Measurements from ENCODE around the gene PEAK3. TPM values are rescaled to one million over a fixed set of nuclear protein-coding genes. Genes with fewer than 3 reads are reported as not detected.

Gene PEAK3
- total RNA-seq, 2 donors from 2014 or later, result 0.66 to 0.78 TPM

DNA sequence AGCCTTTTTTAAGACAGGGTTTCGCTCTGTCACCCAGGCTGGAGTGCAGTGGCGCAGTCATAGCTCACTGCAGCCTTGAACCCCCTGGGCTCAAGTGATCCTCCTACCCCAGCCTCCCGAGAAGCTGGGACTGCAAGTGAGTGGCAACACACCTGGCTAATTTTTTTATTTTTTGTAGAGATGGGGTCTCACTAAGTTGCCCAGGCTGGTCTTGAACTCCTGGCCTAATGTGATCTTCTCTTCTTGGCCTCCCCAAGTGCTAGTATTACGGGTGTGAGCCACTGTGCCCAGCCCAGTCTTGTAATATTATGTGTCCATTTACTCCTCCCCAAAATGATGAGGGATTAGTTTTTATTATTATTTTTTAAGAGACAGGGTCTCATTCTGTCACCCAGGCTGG, 29.1 kb upstream of the PEAK3 start:
- intact Hi-C loops (cut with DNase I), result no loop called here
- no peaks in the 10 kb centered on the region for H3K9me3 ChIP-seq
- peaks cover 7% of the 10 kb centered on the region for H3K4me1 ChIP-seq
- no peak overlapping the region for H3K4me3 ChIP-seq
- WGBS, 2 donors, result 90 to 98% methylated on average over 4 of the region's 4 CpGs
- H3K36me3 ChIP-seq (replicated peaks in 1 of 2; ENCODE audit: insufficient read depth in 1 of 2, low read depth in 2 of 2), result no peaks in the 10 kb centered on the region
- TF ChIP-seq, protein P1, sequence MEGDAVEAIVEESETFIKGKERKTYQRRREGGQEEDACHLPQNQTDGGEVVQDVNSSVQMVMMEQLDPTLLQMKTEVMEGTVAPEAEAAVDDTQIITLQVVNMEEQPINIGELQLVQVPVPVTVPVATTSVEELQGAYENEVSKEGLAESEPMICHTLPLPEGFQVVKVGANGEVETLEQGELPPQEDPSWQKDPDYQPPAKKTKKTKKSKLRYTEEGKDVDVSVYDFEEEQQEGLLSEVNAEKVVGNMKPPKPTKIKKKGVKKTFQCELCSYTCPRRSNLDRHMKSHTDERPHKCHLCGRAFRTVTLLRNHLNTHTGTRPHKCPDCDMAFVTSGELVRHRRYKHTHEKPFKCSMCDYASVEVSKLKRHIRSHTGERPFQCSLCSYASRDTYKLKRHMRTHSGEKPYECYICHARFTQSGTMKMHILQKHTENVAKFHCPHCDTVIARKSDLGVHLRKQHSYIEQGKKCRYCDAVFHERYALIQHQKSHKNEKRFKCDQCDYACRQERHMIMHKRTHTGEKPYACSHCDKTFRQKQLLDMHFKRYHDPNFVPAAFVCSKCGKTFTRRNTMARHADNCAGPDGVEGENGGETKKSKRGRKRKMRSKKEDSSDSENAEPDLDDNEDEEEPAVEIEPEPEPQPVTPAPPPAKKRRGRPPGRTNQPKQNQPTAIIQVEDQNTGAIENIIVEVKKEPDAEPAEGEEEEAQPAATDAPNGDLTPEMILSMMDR (IDR thresholded peaks at IDR 0.05), result no peak
- no peak for TF ChIP-seq POLR2A (IDR thresholded peaks at IDR 0.05)
- no peak for ATAC-seq
- H3K27ac ChIP-seq, result no peak overlapping the region
- DNase-seq, result no peak
- peaks cover 0 to 8% of the 10 kb centered on the region in 2 donors for H3K27me3 ChIP-seq

DNA sequence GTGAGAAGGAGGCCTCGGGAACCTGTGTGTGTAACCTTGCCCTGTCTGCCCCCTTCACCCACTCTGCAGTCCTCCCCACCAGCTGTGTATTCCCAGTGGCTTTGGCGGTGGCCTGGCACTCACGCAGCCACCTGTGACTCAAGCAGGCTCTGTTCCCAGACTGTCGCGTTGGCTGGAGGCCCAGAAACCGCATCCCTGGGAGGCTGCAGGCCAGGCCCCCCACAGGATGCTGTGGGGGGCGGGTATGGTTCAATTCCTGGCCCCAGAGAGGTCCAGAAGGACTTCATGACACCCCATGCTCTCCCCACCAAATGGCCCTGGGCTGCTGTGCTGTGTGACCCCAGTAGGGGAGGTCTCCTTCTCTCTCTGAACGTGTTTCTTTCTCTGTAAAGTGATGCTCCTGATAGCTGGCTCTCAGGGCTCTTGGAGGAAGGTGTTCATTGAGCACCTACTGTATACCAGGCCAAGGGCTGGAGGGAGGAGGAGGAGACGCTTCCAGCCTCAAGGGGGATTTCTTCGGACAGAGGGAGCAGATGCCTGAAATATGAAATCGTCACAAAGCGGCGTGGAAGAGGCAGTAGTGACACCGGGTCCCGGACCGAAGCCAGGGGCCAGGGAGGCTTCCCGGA, 27.9 kb upstream of the PEAK3 start:
- peaks cover 0 to 8% of the 10 kb centered on the region in 2 donors for H3K27me3 ChIP-seq
- no peak for ATAC-seq
- peaks cover 7% of the 10 kb centered on the region for H3K4me1 ChIP-seq
- no peaks in the 10 kb centered on the region for H3K36me3 ChIP-seq (replicated peaks in 1 of 2; ENCODE audit: insufficient read depth in 1 of 2, low read depth in 2 of 2)
- DNase-seq, result peak; percentile 48 to 85 (median 80)
- H3K9me3 ChIP-seq, result no peaks in the 10 kb centered on the region
- TF ChIP-seq, protein P1 (IDR thresholded peaks at IDR 0.05), result no peak
- TF ChIP-seq POLR2A (IDR thresholded peaks at IDR 0.05), result no peak
- WGBS, 2 donors, result 45 to 54% methylated on average over 15 to 17 of the region's 17 CpGs
- intact Hi-C loops (cut with DNase I), result no loop called here
- no peak overlapping the region for H3K4me3 ChIP-seq
- H3K27ac ChIP-seq, result no peak overlapping the region

DNA sequence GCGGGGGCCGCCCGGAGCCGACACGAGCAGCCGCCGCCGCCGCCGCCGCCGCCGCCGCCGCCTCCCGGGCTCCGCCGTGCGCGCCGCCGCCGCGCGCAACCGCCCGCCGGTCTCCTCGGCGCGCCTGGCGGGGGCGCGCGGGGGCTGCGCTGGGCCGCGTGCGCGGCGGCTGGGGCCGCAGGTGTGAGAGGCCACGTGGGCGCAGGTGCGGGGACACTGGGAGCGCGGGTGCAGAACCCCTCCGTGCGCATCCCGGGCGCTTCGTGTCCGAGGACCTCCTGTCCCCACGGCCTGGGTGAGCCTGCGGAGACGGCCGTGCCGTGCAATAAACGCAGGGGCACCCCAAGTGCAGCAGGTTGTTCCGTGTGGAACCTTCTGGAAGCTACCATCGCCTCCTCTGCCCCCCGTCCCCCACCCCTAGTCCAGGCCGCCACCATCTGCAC, 26.2 kb upstream of the PEAK3 start, which contains the start of gene LINGO3:
Gene LINGO3 (minus strand): TSS at position 41 of the 443 bp plus-strand sequence. CDS start 16,378 bp downstream, outside the sequence.
- H3K27me3 ChIP-seq, result peaks cover 0 to 8% of the 10 kb centered on the region in 2 donors
- peaks cover 7% of the 10 kb centered on the region for H3K4me1 ChIP-seq
- no peaks in the 10 kb centered on the region for H3K36me3 ChIP-seq (replicated peaks in 1 of 2; ENCODE audit: insufficient read depth in 1 of 2, low read depth in 2 of 2)
- no peaks in the 10 kb centered on the region for H3K9me3 ChIP-seq
- WGBS, 2 donors, result 13% methylated on average over 28 of the region's 63 CpGs; no CpG with 5 or more reads in 1 of the 2 donors
- intact Hi-C loops (cut with DNase I), result no loop called here
- ATAC-seq (peak; percentile 29), DNase-seq (no peak)
- H3K4me3 ChIP-seq, result no peak within 1 kb of the TSS
- no peak for TF ChIP-seq POLR2A (IDR thresholded peaks at IDR 0.05)
- TF ChIP-seq, protein P1 (IDR thresholded peaks at IDR 0.05), result no peak
- H3K27ac ChIP-seq, result no peak within 1 kb of the TSS

DNA sequence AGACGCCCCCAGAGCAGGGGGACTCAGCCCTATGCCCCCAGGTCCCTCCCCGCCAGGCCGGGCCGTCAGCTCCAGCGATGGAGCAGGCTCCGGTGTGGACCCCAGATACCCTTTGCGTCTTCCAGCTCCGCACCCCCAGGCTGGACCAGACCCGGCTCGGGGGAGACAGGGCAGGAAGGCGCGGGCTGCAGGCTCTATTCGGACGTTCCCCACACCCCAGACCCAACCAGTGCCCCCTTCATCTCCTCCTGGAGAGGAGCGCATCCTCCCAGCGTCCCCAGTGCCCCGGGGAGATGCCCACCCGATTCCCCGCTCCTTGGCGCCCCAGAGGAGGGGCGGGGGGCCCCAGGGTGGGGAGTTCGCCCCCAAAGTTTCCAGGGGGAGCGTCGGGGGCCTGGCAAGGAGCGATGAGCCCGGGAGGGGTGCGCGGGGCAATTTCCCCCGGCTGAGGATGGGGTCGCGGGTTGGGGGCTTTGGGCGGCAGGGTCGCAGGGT, 25.6 kb upstream of the PEAK3 start:
- 39 to 44% methylated on average over 13 to 22 of the region's 33 CpGs for WGBS, 2 donors
- no peak for ATAC-seq
- no peak for TF ChIP-seq POLR2A (IDR thresholded peaks at IDR 0.05)
- TF ChIP-seq, protein P1 (IDR thresholded peaks at IDR 0.05), result no peak
- H3K36me3 ChIP-seq (replicated peaks in 1 of 2; ENCODE audit: insufficient read depth in 1 of 2, low read depth in 2 of 2), result no peaks in the 10 kb centered on the region
- peaks cover 0 to 8% of the 10 kb centered on the region in 2 donors for H3K27me3 ChIP-seq
- no peak overlapping the region for H3K27ac ChIP-seq
- no peak overlapping the region for H3K4me3 ChIP-seq
- intact Hi-C loops (cut with DNase I), result no loop called here
- peaks cover 11% of the 10 kb centered on the region for H3K4me1 ChIP-seq
- DNase-seq, result no peak
- H3K9me3 ChIP-seq, result no peaks in the 10 kb centered on the region
